ENCODE data around the gene ZYX. TPM values are rescaled to one million over a fixed set of nuclear protein-coding genes. Genes with fewer than 3 reads are reported as not detected.

ZYX gene
- total RNA-seq, 1 donor: 48.4 TPM

GRCh38 chr7:143393267-143394041, 12.3 kb downstream of the ZYX start:
- no peak for TF ChIP-seq CTCF (IDR thresholded peaks at IDR 0.05; ENCODE audit: insufficient read depth, low read length)
- no peak overlapping the region for H3K4me3 ChIP-seq (ENCODE audit: low read depth, low read length)
- DNase-seq (ENCODE audit: low read depth): peak; percentile 53

GRCh38 chr7:143394068-143394467, 12.9 kb downstream of the ZYX start:
- H3K4me3 ChIP-seq (ENCODE audit: low read depth, low read length): no peak overlapping the region
- TF ChIP-seq CTCF (IDR thresholded peaks at IDR 0.05; ENCODE audit: insufficient read depth, low read length): no peak
- no peak for DNase-seq (ENCODE audit: low read depth)

GRCh38 chr7:143394777-143395176, 13.6 kb downstream of the ZYX start:
- H3K4me3 ChIP-seq (ENCODE audit: low read depth, low read length): no peak overlapping the region
- DNase-seq (ENCODE audit: low read depth): no peak
- TF ChIP-seq CTCF (IDR thresholded peaks at IDR 0.05; ENCODE audit: insufficient read depth, low read length): no peak

- no peak overlapping the region for H3K4me3 ChIP-seq (ENCODE audit: low read depth, low read length)
- DNase-seq (ENCODE audit: low read depth): no peak
- no peak for TF ChIP-seq CTCF (IDR thresholded peaks at IDR 0.05; ENCODE audit: insufficient read depth, low read length)
These were observed 14.3 kb downstream of the ZYX start for GRCh38 chr7:143395187-143396149.

- no peak for DNase-seq (ENCODE audit: low read depth)
- TF ChIP-seq CTCF (IDR thresholded peaks at IDR 0.05; ENCODE audit: insufficient read depth, low read length): no peak
- H3K4me3 ChIP-seq (ENCODE audit: low read depth, low read length): no peak overlapping the region
These were observed 15.0 kb downstream of the ZYX start for GRCh38 chr7:143396182-143396581.

GRCh38 chr7:143396625-143397556, 15.7 kb downstream of the ZYX start:
- peak; percentile 68 for DNase-seq (ENCODE audit: low read depth)
- TF ChIP-seq CTCF (IDR thresholded peaks at IDR 0.05; ENCODE audit: insufficient read depth, low read length): no peak
- H3K4me3 ChIP-seq (ENCODE audit: low read depth, low read length): no peak overlapping the region

All from fibroblast of the aortic adventitia (primary cell).